Psoas muscle (tissue), 8 donors: ENCODE data around the gene RTL9. TPM values are rescaled to one million over a fixed set of nuclear protein-coding genes. Genes with fewer than 3 reads are reported as not detected.

Experiments
- ATAC-seq, 4 donors: fragments of 200-7000 bp; cut with Tn5 transposase; one replicate each; pipeline ENCODE4 v1.9.1; 2020; ENCODE audit warnings: moderate library complexity in 3 of 4, mild to moderate bottlenecking in 2 of 4
- DNase-seq, 2 donors: peaks; one replicate each; pipeline ENCODE4 v3.0.0-alpha.2; 2020
- H3K27ac ChIP-seq: fragments of 200-600 bp; one replicate; pipeline ENCODE4 v1.8.0; 2022
- H3K27me3 ChIP-seq, 3 donors: fragments of 200-600 bp in 1 of 3; one replicate each; pipeline versions ENCODE4 v1.6.1 to v1.8.0; 2013 to 2022; ENCODE audit warnings: low read length in 2 of 3, mild to moderate bottlenecking in 2 of 3, moderate library complexity in 1 of 3; ENCODE audit not compliant: insufficient read depth in 3 of 3
- H3K36me3 ChIP-seq, 2 donors: fragments of 200-600 bp in 1 of 2; one replicate each; pipeline versions ENCODE4 v1.6.1 to v1.8.0; 2013 to 2022; ENCODE audit warnings: low read depth in 1 of 2, mild to moderate bottlenecking in 1 of 2, moderate library complexity in 1 of 2; ENCODE audit not compliant: insufficient read depth in 1 of 2
- H3K4me1 ChIP-seq: fragments of 200-600 bp; one replicate; pipeline ENCODE4 v1.8.0; 2022
- H3K4me3 ChIP-seq: fragments of 200-600 bp; one replicate; pipeline ENCODE4 v1.8.0; 2022; ENCODE audit warnings: mild to moderate bottlenecking
- H3K9me3 ChIP-seq: fragments of 200-600 bp; one replicate; pipeline ENCODE4 v1.8.0; 2022
- WGBS, 3 donors: extraction: QIAGEN DNeasy Blood & Tissue Kit; methylation state at CpG; one replicate each; pipeline versions ENCODE4 v1.1.6 to v1.1.7; 2013; 5-methylcytosine and 5-hydroxymethylcytosine counted together
- intact Hi-C, 2 donors: fragments of 100-400 bp; cut with DNase I; formaldehyde crosslinking; loops; one replicate each; pipeline versions ENCODE4 v1.11.0 to v1.14.2; 2022
- polyA plus RNA-seq, 3 donors: library from polyadenylated mRNA; stranded (reverse); fragments of 200-250 nt; gene quantifications; one replicate each; pipeline ENCODE4 v1.2.3, GENCODE V29; 2013
- total RNA-seq, 4 donors: library from RNA; stranded (reverse); fragmentation: NEBNext Ultra II Directional in 2 of 4; extraction: Animal tissue kit (Norgen Biotek cat#: 25700) in 2 of 4; gene quantifications; one replicate each; pipeline versions ENCODE4 v1.2.1 to v1.2.4, GENCODE V29; 2021 to 2023
- TF ChIP-seq, protein P1 (sequence below): fragments of 200-600 bp; IDR thresholded peaks from one replicate; pipeline ENCODE4 v1.8.0; 2022; ENCODE audit warnings: antibody characterized with exemption
- donor health status: healthy with polysubstance abuse.
- donor health status: DM: no; HTN: no; CAD: no; lungs with moderate emphysema.
- donor health status: Bipolar disorder and iron deficiency.
- donor health status: healthy.
- donor health status: DM: yes; HTN: yes; CAD: no.
- donor health status: DM: no; HTN: no; CAD: no.
- donor health status: DM: no; HTN: no; CAD: no.
- donor health status: DM: yes; HTN: yes; CAD: no.

The RTL9 gene
- total and polyA plus RNA-seq, 7 donors, result 0.03 to 0.64 (median 0.08) TPM; not detected in 1

DNA sequence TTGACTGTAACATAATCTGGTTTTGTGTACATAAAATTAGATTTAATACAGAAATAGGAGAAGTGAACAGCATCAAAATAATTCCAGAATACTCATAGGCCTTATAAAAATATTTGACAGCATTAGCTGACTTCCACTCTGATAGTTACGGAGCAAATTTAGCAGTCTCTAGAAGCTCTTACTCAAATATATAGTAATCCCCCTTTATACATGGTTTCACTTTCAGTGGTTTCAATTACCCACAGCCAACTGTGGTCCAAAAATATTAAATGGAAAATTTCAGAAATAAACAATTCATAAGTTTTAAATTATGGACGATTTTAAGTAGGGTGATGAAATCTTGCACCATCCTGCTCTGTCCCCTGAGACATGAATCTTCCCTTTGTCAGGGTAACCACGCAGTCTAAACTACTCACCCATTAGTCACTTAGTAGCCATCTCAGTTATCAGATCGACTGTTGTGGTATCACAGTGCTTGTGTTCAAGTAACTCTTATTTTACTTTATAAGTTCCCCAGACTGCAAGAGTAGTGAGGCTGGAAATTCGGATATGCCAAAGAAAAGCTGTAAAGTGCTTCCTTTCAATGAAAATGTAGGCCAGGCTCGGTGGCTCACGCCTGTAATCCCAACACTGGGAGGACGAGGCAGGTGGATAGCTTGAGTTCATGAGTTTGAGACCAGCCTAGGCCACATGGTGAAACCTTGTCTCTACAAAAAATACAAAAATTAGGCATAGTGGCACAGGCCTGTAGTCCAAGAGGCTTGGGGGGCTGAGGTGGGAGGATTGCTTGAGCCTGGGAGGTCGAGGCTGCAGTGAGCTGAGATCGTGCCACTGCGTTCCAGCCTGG lies 17.2 kb upstream of the RTL9 start:
- intact Hi-C loops, result no loop called here
- WGBS, 3 donors, result 63 to 81% (median 77%) methylated on average over 11 of the region's 11 CpGs
- H3K9me3 ChIP-seq, result no peaks in the 10 kb centered on the region

DNA sequence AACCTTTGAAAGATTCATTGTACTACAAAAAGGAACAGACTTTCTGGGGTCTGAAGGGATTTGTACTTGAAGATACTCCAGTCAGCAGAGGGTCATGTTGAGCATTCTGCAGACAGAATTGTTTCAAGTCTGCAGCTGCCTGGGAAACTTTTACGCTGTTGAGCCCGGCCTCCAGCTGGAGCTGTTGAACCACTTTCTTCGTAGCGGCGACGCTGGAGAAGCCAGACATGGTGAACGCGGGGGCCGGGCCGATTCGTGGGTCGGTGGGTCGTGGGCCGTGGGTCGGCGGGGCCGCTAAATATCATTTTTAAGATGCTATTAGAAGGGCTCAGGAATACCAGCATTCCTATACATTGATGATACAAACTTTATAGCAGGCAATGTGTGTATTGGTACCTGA lies 12.0 kb upstream of the RTL9 start:
- Histone ChIP-seq H3K27ac (no peak overlapping the region), H3K9me3 (no peaks in the 10 kb centered on the region), H3K27me3 (no peaks in the 10 kb centered on the region), H3K36me3 (no peaks in the 10 kb centered on the region), H3K4me3 (no peak overlapping the region), H3K4me1 (no peaks in the 10 kb centered on the region)
- intact Hi-C loops, result no loop called here
- WGBS, 3 donors, result 34 to 62% (median 38%) methylated on average over 17 of the region's 17 CpGs
- ATAC-seq (peak in 1 of 4 donors; percentile 48), DNase-seq (peak in 1 of 2 donors; percentile 14)
- TF ChIP-seq, protein P1, sequence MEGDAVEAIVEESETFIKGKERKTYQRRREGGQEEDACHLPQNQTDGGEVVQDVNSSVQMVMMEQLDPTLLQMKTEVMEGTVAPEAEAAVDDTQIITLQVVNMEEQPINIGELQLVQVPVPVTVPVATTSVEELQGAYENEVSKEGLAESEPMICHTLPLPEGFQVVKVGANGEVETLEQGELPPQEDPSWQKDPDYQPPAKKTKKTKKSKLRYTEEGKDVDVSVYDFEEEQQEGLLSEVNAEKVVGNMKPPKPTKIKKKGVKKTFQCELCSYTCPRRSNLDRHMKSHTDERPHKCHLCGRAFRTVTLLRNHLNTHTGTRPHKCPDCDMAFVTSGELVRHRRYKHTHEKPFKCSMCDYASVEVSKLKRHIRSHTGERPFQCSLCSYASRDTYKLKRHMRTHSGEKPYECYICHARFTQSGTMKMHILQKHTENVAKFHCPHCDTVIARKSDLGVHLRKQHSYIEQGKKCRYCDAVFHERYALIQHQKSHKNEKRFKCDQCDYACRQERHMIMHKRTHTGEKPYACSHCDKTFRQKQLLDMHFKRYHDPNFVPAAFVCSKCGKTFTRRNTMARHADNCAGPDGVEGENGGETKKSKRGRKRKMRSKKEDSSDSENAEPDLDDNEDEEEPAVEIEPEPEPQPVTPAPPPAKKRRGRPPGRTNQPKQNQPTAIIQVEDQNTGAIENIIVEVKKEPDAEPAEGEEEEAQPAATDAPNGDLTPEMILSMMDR, result peak; percentile 6

More for the DNA sequence above, 17.2 kb upstream of the RTL9 start:
- DNase-seq, result no peak
- Histone ChIP-seq H3K36me3 (no peaks in the 10 kb centered on the region), H3K4me1 (no peaks in the 10 kb centered on the region), H3K27me3 (no peaks in the 10 kb centered on the region), H3K27ac (no peak overlapping the region), H3K4me3 (no peak overlapping the region)
- TF ChIP-seq, protein P1, result no peak
- no peak for ATAC-seq

DNA sequence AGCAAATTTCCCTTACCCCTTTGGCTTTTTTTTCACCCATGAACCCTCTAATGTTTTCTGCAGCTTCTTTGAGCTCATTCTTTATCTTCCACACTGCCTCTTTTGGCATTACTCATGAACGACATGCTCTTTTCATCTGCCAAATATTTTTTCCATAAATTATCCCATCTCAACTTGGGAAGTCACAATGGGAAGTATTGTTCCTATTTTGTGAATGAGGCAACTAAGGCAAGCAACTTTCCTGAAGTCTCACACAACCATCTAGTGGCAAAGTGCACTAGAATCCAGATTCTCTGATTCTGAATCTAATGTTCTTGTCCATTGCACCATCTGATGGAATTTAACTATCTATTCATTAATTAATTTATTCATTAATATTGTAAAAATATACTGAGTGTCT lies 625 bp downstream of the RTL9 start:
- 10 to 23% (median 12%) methylated on average over 1 of the region's 1 CpG for WGBS, 3 donors
- ATAC-seq, result no peak
- TF ChIP-seq, protein P1, result no peak

DNA sequence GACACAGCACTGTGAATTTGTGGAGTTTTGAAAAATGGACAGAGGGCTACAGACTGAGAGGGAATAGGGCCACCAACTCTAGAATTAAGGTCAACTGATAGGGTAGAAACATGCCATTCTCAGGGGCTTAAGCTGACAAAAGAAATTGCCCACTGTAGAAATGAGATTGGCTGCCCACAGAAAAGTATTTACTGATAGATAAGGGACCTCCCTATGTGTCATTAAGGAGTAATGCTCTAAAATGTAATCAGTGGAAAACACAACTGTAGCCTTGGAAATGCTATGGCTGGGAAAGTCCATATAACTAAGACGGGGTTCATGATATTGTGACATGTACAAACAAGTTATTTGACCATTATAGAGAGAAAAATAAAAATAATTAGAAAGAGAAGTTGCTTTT lies 4.6 kb downstream of the RTL9 start:
- TF ChIP-seq, protein P1, result no peak
- H3K36me3 ChIP-seq, result no peaks in the 10 kb centered on the region
- H3K27ac ChIP-seq, result no peak overlapping the region
- H3K4me1 ChIP-seq, result no peaks in the 10 kb centered on the region
- H3K27me3 ChIP-seq, result peaks cover 0 to 15% (median 0%) of the 10 kb centered on the region in 3 donors
- no peak overlapping the region for H3K4me3 ChIP-seq
- no peaks in the 10 kb centered on the region for H3K9me3 ChIP-seq
- intact Hi-C loops, result no loop called here
- WGBS, 3 donors, result 71 to 100% (median 92%) methylated on average over 1 of the region's 1 CpG
- DNase-seq (no peak), ATAC-seq (no peak)

More for the DNA sequence above, 625 bp downstream of the RTL9 start:
- Histone ChIP-seq H3K4me1 (no peaks in the 10 kb centered on the region), H3K9me3 (peaks cover 6% of the 10 kb centered on the region), H3K27me3 (peaks cover 0 to 9% (median 0%) of the 10 kb centered on the region in 3 donors), H3K4me3 (no peak overlapping the region), H3K27ac (no peak overlapping the region), H3K36me3 (no peaks in the 10 kb centered on the region)
- intact Hi-C loops, result no loop called here
- no peak for DNase-seq
